GM18868 (cell line): Measurements from ENCODE around the gene BBX.
A peak's percentile ranks its signal among the peaks of the same experiment; 100 is the strongest.

Source experiments
- ATAC-seq: cut with Tn5 transposase; IDR thresholded peaks from one replicate; pipeline ENCODE4 v1.9.1; 2021; ENCODE audit warnings: mild to moderate bottlenecking, moderate library complexity; ENCODE audit not compliant: unreplicated experiment

The BBX gene

GRCh38 chr3:107790612-107791011 is 267.9 kb downstream of the BBX start:
- no peak for ATAC-seq

DNA sequence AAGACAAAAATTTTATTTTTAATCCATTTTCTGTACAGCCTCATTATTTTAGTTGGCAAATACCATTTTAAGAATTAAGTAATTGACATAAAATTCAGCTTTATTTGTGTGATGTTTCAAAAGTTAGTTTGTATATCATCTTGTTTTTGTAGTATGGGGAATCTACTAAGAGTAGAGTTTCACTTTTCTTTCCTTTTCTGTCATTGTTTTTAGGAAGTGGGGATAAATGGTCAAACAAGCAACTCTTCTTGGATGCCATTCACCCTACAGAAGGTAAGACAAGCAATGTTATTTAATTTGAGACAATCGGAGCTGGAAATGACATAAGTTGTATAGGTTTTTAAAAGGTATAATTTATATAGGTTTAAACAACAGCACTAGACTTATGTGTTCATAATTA is 268.3 kb downstream of the BBX start:
- no peak for ATAC-seq

- no peak for ATAC-seq
Measured at GRCh38 chr3:107791450-107791849, 268.7 kb downstream of the BBX start.

GRCh38 chr3:107794664-107795443 is 272.1 kb downstream of the BBX start:
- no peak for ATAC-seq

- ATAC-seq: peak; percentile 62
Measured at GRCh38 chr3:107795514-107796094, 272.8 kb downstream of the BBX start.

- ATAC-seq: no peak
Measured at GRCh38 chr3:107796791-107797190, 274.0 kb downstream of the BBX start.

DNA sequence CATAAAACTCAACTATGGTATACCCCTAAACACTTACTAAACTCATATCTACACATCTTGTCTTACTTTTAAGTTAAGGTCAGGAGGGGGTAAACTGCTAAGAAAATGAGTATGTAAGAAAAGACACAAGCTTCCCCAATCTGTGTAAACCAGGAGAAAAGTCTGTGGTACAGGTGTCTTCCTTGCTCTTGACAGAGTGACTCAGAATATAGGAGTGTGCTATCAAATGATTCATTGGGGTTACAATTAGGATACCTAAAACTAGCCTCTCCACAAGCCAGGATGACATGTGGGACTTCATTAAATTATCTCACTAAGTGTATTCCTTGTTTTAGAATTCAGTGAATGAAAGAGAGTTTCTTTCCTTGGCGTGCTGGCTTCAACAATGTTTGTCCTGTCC is 274.8 kb downstream of the BBX start:
- ATAC-seq: no peak

- ATAC-seq: no peak
Measured at GRCh38 chr3:107798381-107798780, 275.6 kb downstream of the BBX start.

DNA sequence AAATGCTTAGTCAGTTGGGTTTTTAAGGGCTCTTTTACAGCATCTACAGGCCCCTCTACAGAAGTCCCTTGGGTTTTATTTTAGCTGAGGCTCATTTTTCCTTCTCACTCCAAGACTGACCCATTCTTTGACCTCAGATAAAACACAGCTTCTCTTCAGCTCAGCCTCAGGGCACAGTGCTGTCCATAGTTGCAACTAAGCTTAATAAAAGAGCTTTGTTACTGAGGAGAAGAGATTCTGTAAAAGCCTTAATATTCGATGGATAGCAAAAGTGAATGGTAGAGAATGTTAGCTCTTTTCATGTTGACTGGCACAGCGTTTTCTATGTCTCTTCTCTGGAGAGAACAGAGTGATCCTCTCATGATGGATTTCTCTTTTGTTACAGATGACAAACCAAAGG is 277.9 kb downstream of the BBX start:
- no peak for ATAC-seq

- ATAC-seq: no peak
Measured at GRCh38 chr3:107803170-107803569, 280.4 kb downstream of the BBX start.

DNA sequence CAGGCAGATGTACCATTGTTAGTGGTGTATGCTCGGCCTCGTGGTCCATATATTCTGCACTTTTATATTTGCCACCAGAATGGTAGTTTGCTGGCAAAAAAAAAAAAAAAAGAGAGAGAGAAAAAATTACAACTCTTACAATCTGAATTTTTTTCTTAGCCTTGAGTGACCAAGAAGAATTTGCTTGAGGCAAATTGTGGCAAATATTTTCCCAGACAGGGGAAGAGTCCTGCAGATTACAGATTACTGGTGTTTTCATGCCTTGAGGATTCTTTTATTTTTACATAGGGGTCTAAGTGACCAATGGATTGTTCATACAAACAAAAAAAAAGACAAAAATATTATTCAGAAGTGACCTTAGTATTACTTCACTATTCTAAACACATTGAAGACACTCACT is 283.3 kb downstream of the BBX start:
- ATAC-seq: no peak

GRCh38 chr3:107806536-107806935 is 283.8 kb downstream of the BBX start:
- ATAC-seq: no peak

GRCh38 chr3:107810171-107811071 is 287.7 kb downstream of the BBX start:
- peak; percentile 66 for ATAC-seq

DNA sequence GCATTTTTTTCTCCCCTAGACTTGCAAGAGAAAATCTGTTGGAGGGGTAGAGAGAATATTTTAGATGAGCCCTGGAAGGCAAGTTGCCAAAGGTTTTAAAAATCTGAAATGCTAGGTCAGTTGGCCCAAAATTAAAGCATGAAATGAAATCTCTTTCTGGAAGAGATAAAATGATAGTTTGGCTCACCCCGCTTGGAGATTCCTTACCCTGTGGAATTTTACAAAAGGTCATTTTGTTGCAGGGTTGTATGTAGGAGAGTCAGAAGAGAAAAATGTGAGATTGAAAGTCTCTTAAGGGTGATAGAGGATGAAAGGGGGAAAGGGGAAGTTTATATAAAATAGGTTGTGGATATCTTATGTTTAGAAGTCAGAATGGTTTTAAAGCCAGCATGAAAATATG is 290.3 kb downstream of the BBX start:
- ATAC-seq: no peak

GRCh38 chr3:107816107-107816506 is 293.3 kb downstream of the BBX start:
- ATAC-seq: no peak

DNA sequence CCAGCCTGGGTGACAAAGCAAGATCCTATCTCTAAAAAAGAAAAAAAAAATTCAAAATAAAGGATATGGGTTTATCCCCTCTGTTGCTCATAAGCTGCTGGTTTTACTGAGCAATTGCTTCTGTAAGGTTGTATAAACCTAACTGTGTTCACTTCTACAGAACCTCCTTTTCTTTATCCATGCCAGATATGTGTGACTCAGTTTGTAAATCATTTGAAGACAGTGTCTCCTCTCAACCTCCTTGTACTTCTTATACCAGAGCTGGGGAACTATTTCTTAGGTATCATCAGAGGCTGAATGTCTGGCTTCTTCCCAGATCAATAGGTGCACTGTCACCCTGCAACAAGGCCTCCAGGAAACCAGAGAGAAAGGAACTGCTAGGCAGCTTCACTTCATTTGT is 294.3 kb downstream of the BBX start:
- ATAC-seq: no peak

DNA sequence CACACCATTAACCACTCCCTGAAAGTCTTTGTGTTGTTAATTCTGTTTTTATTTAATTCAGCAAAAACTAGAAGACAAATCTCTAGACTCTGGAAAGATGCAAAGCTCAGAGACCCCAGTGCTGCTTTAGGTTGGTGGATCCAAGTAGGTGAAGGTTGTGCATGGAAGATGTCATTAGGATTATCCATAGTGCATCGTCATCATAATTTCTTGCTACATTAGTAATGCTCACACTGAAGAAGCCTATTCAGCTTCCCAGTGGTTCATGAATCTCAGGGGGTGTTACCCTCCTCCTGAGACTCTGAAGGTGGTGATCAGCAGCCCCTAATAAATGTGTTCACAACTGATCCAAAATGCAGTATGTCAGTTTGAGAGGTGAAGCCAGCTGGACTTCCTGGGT is 295.3 kb downstream of the BBX start:
- ATAC-seq: no peak

DNA sequence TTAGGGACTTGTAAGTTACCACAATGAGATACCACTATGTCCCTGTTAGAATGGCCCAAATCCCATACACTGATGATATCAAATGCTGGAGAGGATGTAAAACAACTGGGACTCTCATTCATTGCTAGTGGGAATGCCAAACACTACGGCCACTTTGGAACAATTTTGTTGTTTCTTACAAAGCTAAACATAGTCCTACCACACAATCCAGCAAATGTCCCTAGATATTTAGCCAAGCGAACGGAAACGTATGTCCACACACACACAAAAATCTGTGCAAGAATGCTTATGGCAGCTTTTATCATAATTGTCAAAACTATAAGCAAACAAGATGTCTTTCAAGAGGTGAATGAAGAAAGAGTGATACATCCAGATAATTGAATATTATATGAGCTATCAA is 296.9 kb downstream of the BBX start:
- ATAC-seq: no peak

DNA sequence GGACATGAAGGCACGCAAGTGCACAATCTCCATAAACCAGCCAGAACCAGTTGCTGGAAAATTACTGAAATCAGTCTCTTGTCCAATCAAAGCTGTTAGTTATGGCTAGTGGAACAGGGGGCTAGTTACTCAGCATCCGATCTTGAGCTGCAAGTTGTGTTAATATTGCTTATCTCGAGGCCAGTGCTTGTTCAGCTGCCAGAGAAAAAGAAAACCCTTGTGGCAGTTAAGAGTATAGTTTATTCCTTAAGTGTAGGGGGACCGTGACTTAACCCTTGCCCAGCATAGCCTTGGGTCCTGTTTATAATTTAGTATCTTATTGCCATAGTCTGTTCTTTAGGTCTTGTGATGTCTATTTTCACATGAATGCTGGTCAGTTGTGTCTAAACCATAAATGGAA is 299.5 kb downstream of the BBX start:
- no peak for ATAC-seq

DNA sequence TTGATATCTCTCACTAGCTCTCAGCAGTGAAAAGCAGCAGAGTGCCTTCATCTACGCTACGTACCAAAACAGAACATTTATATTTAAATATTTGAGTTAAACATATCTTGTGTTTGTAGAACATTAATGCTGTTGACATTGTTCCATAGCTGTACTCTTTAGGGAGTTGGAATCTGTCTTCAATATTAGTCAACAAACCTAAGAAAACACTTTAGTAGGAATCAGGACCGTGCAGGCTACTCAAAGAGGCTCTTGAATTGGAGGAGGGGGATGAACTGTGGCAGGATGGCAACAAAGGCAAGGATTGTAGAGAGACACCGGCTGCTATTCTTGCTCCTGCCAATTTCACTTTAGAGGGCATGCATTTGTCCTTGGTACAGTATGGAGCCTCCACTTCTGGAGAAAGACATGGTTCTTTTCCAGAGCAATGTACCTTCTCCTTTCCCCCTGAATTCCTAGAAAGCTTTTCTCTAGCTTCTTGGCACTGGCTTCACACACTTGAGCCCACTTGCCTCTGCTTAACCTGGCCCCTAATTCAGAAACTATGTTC is 302.1 kb downstream of the BBX start:
- ATAC-seq: no peak

DNA sequence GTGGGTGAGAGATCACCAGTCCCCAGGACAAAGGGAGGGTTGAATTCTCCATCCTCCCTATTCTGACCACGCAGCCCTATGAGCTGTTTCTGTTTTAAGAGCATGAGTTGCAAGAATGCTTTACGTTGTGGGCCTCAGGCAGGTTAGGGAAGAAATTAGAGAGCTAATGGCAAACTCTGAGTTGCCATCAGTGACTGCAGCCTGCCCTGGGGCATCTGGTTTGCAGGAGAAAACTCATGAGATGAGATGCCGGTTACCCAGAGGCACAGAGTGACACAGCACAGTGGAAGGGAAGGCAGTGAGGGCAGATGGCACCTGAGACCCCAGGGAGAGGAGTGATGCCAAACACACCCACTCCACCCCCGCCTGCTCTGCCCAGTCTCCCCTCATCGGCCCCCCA is 302.8 kb downstream of the BBX start:
- ATAC-seq: no peak

- no peak for ATAC-seq
Measured at GRCh38 chr3:107826727-107827126, 304.0 kb downstream of the BBX start.
